Glutamatergic neuron (in vitro differentiated cells): ENCODE results near the gene TMEM247. TPM values are rescaled to one million over a fixed set of nuclear protein-coding genes. Genes with fewer than 3 reads are reported as not detected.

Experiments
- DNase-seq: peaks from one replicate; pipeline ENCODE4 v3.0.0; 2022
- H3K27ac Mint-ChIP-seq: one replicate; pipeline ENCODE4 v1.8.0; 2020; ENCODE audit warnings: mild to moderate bottlenecking, mixed read lengths, inconsistent platforms; ENCODE audit not compliant: unreplicated experiment
- H3K27me3 Mint-ChIP-seq: one replicate; pipeline ENCODE4 v1.8.0; 2020; ENCODE audit warnings: mild to moderate bottlenecking, moderate library complexity, mixed read lengths, inconsistent platforms; ENCODE audit not compliant: unreplicated experiment
- H3K36me3 Mint-ChIP-seq: one replicate; pipeline ENCODE4 v1.8.0; 2020; ENCODE audit warnings: mild to moderate bottlenecking, mixed read lengths, inconsistent platforms; ENCODE audit not compliant: unreplicated experiment
- H3K4me1 Mint-ChIP-seq: one replicate; pipeline ENCODE4 v1.8.0; 2020; ENCODE audit warnings: mild to moderate bottlenecking, low read depth, mixed read lengths, inconsistent platforms; ENCODE audit not compliant: unreplicated experiment
- H3K4me3 Mint-ChIP-seq: one replicate; pipeline ENCODE4 v1.8.0; 2020; ENCODE audit warnings: mild to moderate bottlenecking, mixed read lengths, inconsistent platforms; ENCODE audit not compliant: unreplicated experiment
- H3K9me3 Mint-ChIP-seq: one replicate; pipeline ENCODE4 v1.8.0; 2020; ENCODE audit warnings: mild to moderate bottlenecking, moderate library complexity, mixed read lengths, inconsistent platforms; ENCODE audit not compliant: unreplicated experiment
- CTCF ChIP-seq: fragments of 200-600 bp; sonication (generic); IDR thresholded peaks from one replicate; pipeline ENCODE4 v1.5.0; 2021; ENCODE audit not compliant: partially characterized antibody, unreplicated experiment
- total RNA-seq: library from RNA; stranded (reverse); fragmentation: NEBNext Ultra II Directional; extraction: Animal tissue kit (Norgen Biotek cat#: 25700); gene quantifications from one replicate; pipeline ENCODE4 v1.2.1, GENCODE V29; 2021; ENCODE audit not compliant: unreplicated experiment

Gene TMEM247
- total RNA-seq, 1 donor from 2014 or later: not detected

DNA sequence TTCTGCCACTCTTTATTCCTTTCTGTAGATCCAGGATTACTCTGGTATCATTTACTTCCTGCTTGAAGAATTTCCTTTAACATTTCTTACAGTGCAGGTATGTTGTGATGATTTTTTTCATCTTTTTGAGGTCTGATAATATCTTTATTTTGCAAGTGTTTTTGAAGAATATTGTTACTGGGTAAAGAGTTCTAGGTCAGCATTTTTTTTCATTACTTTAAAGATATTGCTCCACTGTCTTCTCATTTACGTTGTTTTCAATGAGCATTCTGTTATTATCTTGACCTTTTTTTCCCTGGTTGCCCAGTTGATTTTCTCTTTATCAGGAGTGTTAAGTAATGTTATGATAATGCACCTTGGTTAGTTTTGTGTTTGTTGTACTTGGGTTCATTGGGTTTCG is 31.7 kb upstream of the TMEM247 start:
- no peak overlapping the region for H3K4me3 Mint-ChIP-seq
- no peak for DNase-seq
- H3K36me3 Mint-ChIP-seq: peaks cover 14% of the 10 kb centered on the region
- H3K9me3 Mint-ChIP-seq: no peaks in the 10 kb centered on the region
- TF ChIP-seq CTCF: no peak
- H3K27ac Mint-ChIP-seq: no peak overlapping the region
- no peaks in the 10 kb centered on the region for H3K27me3 Mint-ChIP-seq
- no peaks in the 10 kb centered on the region for H3K4me1 Mint-ChIP-seq

GRCh38 chr2:46448111-46448510 is 31.3 kb upstream of the TMEM247 start:
- Mint-ChIP-seq H3K27ac (no peak overlapping the region), H3K4me1 (no peaks in the 10 kb centered on the region), H3K4me3 (no peak overlapping the region), H3K27me3 (no peaks in the 10 kb centered on the region), H3K9me3 (no peaks in the 10 kb centered on the region), H3K36me3 (peaks cover 14% of the 10 kb centered on the region)
- TF ChIP-seq CTCF: no peak
- DNase-seq: no peak

DNA sequence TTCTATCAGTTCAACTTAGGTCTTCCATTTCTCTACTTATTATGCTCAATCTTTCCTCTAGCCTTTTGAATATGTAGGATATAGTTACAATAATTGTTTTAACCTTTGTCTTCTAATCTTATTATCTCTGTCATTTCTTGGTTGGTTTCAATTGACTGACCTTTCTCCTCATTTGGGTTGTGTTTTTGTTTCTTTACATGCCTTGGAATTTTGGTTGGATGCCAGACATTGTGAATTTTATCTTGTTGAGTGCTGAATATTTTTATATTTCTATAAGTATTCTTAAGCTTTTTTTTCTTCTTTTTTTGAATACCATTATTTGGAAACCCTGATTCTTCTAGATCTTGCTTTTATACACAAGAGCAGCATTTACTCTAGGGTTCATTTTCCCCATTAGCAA is 30.7 kb upstream of the TMEM247 start:
- Mint-ChIP-seq H3K9me3 (no peaks in the 10 kb centered on the region), H3K4me1 (no peaks in the 10 kb centered on the region), H3K27me3 (no peaks in the 10 kb centered on the region), H3K36me3 (peaks cover 14% of the 10 kb centered on the region), H3K27ac (no peak overlapping the region), H3K4me3 (no peak overlapping the region)
- no peak for TF ChIP-seq CTCF
- no peak for DNase-seq

DNA sequence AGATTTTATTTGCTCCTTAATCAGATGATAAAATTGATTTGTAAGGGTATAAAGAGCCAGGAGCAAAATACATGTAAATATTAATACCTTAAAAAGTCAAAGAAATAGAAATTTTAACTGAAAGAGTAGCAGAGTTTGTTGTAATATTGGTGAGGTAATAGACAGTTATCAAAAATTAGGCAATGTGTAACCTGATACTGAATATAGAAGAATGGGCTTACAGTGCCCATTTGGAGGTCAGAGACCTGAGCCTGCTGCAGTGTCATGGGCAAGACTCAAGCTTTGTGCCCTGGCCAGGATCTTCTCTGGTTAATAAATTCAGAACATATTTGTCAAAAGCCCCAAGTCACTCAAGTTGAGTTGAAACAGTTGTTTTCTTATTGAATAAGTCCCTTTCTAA is 29.7 kb upstream of the TMEM247 start:
- Mint-ChIP-seq H3K4me1 (no peaks in the 10 kb centered on the region), H3K9me3 (no peaks in the 10 kb centered on the region), H3K36me3 (peaks cover 6% of the 10 kb centered on the region), H3K4me3 (no peak overlapping the region), H3K27me3 (no peaks in the 10 kb centered on the region), H3K27ac (no peak overlapping the region)
- TF ChIP-seq CTCF: no peak
- DNase-seq: no peak

- Mint-ChIP-seq H3K9me3 (no peaks in the 10 kb centered on the region), H3K36me3 (no peaks in the 10 kb centered on the region), H3K27ac (no peak overlapping the region), H3K27me3 (no peaks in the 10 kb centered on the region), H3K4me1 (no peaks in the 10 kb centered on the region), H3K4me3 (no peak overlapping the region)
- DNase-seq: no peak
- TF ChIP-seq CTCF: no peak
Observed at GRCh38 chr2:46451131-46451711, 28.1 kb upstream of the TMEM247 start.
